HG03064 (cell line): ENCODE data around the gene AMPD1.

Experiments
- ATAC-seq: cut with Tn5 transposase; IDR thresholded peaks from one replicate; pipeline ENCODE4 v1.9.1; 2021; ENCODE audit warnings: low read depth; ENCODE audit not compliant: unreplicated experiment

Gene AMPD1

GRCh38 chr1:114651893-114652292 is 43.5 kb downstream of the AMPD1 start:
- no peak for ATAC-seq

GRCh38 chr1:114648503-114648902 is 46.8 kb downstream of the AMPD1 start:
- ATAC-seq = no peak

GRCh38 chr1:114641377-114641776 is 54.0 kb downstream of the AMPD1 start:
- no peak for ATAC-seq

GRCh38 chr1:114638910-114639309 is 56.4 kb downstream of the AMPD1 start:
- no peak for ATAC-seq

- no peak for ATAC-seq
Observed at GRCh38 chr1:114632427-114632826, 62.9 kb downstream of the AMPD1 start.

GRCh38 chr1:114627107-114627506 is 68.2 kb downstream of the AMPD1 start:
- ATAC-seq = no peak

- no peak for ATAC-seq
Observed at GRCh38 chr1:114623364-114623763, 72.0 kb downstream of the AMPD1 start.
